GM12892 (cell line): Measurements from ENCODE around the gene ARID2.

Experiments used
- POLR2A ChIP-seq: IDR thresholded peaks from 2 replicates; pipeline ENCODE4 v1.6.1; 2011; ENCODE audit warnings: low read depth, low read length, control low read depth
- POLR2AphosphoS5 ChIP-seq: IDR thresholded peaks from 2 replicates; pipeline ENCODE4 v1.6.1; 2011; ENCODE audit warnings: low read depth, low read length, control low read depth

GRCh38 chr12:45731190-45731775 lies 1.8 kb downstream of the ARID2 start:
- TF ChIP-seq POLR2AphosphoS5 (no peak), POLR2A (no peak)
